Gastrocnemius medialis (tissue), 4 donors: ENCODE measurements around the gene TEAD4. TPM values are rescaled to one million over a fixed set of nuclear protein-coding genes. Genes with fewer than 3 reads are reported as not detected.
"Not testable (repeated sequence)": the region's sequence is repeated elsewhere in the genome, so short reads cannot be mapped to it uniquely, and the experiment has no call there.

ENCODE experiments used
- ATAC-seq, 2 donors: fragments of 150-250 bp; one replicate each; pipeline ENCODE4 v1.9.1; 2016
- DNase-seq, 2 donors: peaks; one replicate each; pipeline ENCODE4 v3.0.0-alpha.2; 2019
- H3K27ac ChIP-seq, 4 donors: fragments of 200-600 bp; sonication (generic); 1 replicate in 1 of 4; 2 replicates in 3 of 4; pipeline ENCODE4 v1.5.1; 2016 to 2018; ENCODE audit warnings: mild to moderate bottlenecking in 2 of 4, moderate library complexity in 1 of 4
- H3K27me3 ChIP-seq, 3 donors: fragments of 200-600 bp; sonication (generic) in 2 of 3; 1 replicate in 1 of 3; 2 replicates in 2 of 3; pipeline versions ENCODE4 v1.5.1 to v1.6.0; 2016 to 2019; ENCODE audit warnings: mild to moderate bottlenecking in 1 of 3, moderate library complexity in 1 of 3
- H3K36me3 ChIP-seq, 2 donors: fragments of 200-600 bp; sonication (generic) in 1 of 2; one replicate each; pipeline ENCODE4 v1.5.1; 2017 to 2018
- H3K4me1 ChIP-seq, 2 donors: fragments of 200-600 bp; sonication (generic) in 1 of 2; one replicate each; pipeline ENCODE4 v1.5.1; 2016 to 2017; ENCODE audit warnings: mild to moderate bottlenecking in 2 of 2
- H3K4me3 ChIP-seq, 4 donors: fragments of 200-600 bp; sonication (generic) in 3 of 4; 1 replicate in 1 of 4; 2 replicates in 3 of 4; pipeline ENCODE4 v1.5.1; 2016 to 2019; ENCODE audit warnings: mild to moderate bottlenecking in 2 of 4
- H3K9me3 ChIP-seq, 3 donors: fragments of 200-600 bp; sonication (generic) in 2 of 3; 1 replicate in 1 of 3; 2 replicates in 2 of 3; pipeline ENCODE4 v1.5.1; 2016 to 2019
- CTCF ChIP-seq, 5 experiments: fragments of 450-650 bp in 3 of 5; fragments of 200-600 bp in 2 of 5; sonication (generic) in 2 of 5; IDR thresholded peaks in 4 of 5; conservative IDR thresholded peaks in 1 of 5; 1 replicate in 4 of 5; 2 replicates in 1 of 5; pipeline ENCODE4 v1.5.1; 2016 to 2019; ENCODE audit warnings: antibody characterized with exemption in 5 of 5, mild to moderate bottlenecking in 3 of 5, moderate library complexity in 3 of 5
- POLR2A ChIP-seq, 2 donors: fragments of 450-650 bp; IDR thresholded peaks; one replicate each; pipeline ENCODE4 v1.6.1; 2017; ENCODE audit warnings: antibody characterized with exemption in 2 of 2, mild to moderate bottlenecking in 2 of 2, moderate library complexity in 2 of 2
- in situ Hi-C, 4 donors: fragments of 200-750 bp; cut with MboI; loops; one replicate each; pipeline versions ENCODE4 v1.15.0 to v1.8.0; 2017; ENCODE audit warnings: low sequenced_read_pairs in 4 of 4
- intact Hi-C: fragments of 100-400 bp; cut with DNase I; formaldehyde crosslinking; loops from one replicate; pipeline ENCODE4 v1.15.1; 2023; ENCODE audit warnings: low total_unique reads
- total RNA-seq, 4 donors: library from RNA; depleted of rRNA; stranded (reverse); fragments of >200 nt; gene quantifications; one replicate each; pipeline versions ENCODE4 v1.1.0 to v1.2.3, GENCODE V29; 2016

The TEAD4 gene
- total RNA-seq, 4 donors from 2014 or later: 91.1 to 201 (median 122) TPM

GRCh38 chr12:3055704-3056467 lies 96.7 kb downstream of the TEAD4 start:
- intact Hi-C loops: no loop called here
- in situ Hi-C loops: no loop called here
- no peak overlapping the region for H3K27ac ChIP-seq
- no peak for TF ChIP-seq CTCF (IDR thresholded peaks at IDR 0.05 in 4 of 5, conservative IDR thresholded peaks at IDR 0.05 in 1 of 5)
- TF ChIP-seq POLR2A (IDR thresholded peaks at IDR 0.05): no peak
- H3K9me3 ChIP-seq: no peaks in the 10 kb centered on the region
- DNase-seq (no peak), ATAC-seq (no peak)
- no peak overlapping the region for H3K4me3 ChIP-seq
- no peaks in the 10 kb centered on the region for H3K36me3 ChIP-seq
- H3K4me1 ChIP-seq: no peaks in the 10 kb centered on the region
- no peaks in the 10 kb centered on the region for H3K27me3 ChIP-seq

GRCh38 chr12:3061059-3061458 lies 101.9 kb downstream of the TEAD4 start:
- TF ChIP-seq CTCF (IDR thresholded peaks at IDR 0.05 in 4 of 5, conservative IDR thresholded peaks at IDR 0.05 in 1 of 5): no peak
- no peak for TF ChIP-seq POLR2A (IDR thresholded peaks at IDR 0.05)
- intact Hi-C loops: no loop called here
- in situ Hi-C loops: no loop called here

GRCh38 chr12:3061501-3062215 lies 102.5 kb downstream of the TEAD4 start:
- in situ Hi-C loops: no loop called here
- TF ChIP-seq CTCF (IDR thresholded peaks at IDR 0.05 in 4 of 5, conservative IDR thresholded peaks at IDR 0.05 in 1 of 5) (no peak), POLR2A (IDR thresholded peaks at IDR 0.05) (no peak)

More at GRCh38 chr12:3061059-3061458, 101.9 kb downstream of the TEAD4 start:
- no peaks in the 10 kb centered on the region for H3K9me3 ChIP-seq
- H3K4me3 ChIP-seq: no peak overlapping the region
- H3K36me3 ChIP-seq: no peaks in the 10 kb centered on the region
- no peaks in the 10 kb centered on the region for H3K27me3 ChIP-seq
- DNase-seq (no peak), ATAC-seq (no peak)
- no peaks in the 10 kb centered on the region for H3K4me1 ChIP-seq
- no peak overlapping the region for H3K27ac ChIP-seq

GRCh38 chr12:3065300-3065699 lies 106.1 kb downstream of the TEAD4 start:
- Histone ChIP-seq H3K27me3 (no peaks in the 10 kb centered on the region), H3K27ac (no peak overlapping the region), H3K4me3 (no peak overlapping the region), H3K36me3 (no peaks in the 10 kb centered on the region), H3K9me3 (no peaks in the 10 kb centered on the region), H3K4me1 (no peaks in the 10 kb centered on the region)
- DNase-seq: no peak
- intact Hi-C loops (no loop called here), in situ Hi-C loops (no loop called here)
- TF ChIP-seq POLR2A (IDR thresholded peaks at IDR 0.05) (no peak), CTCF (IDR thresholded peaks at IDR 0.05 in 4 of 5, conservative IDR thresholded peaks at IDR 0.05 in 1 of 5) (no peak)
- ATAC-seq: no peak

More at GRCh38 chr12:3061501-3062215, 102.5 kb downstream of the TEAD4 start:
- Histone ChIP-seq H3K4me1 (no peaks in the 10 kb centered on the region), H3K36me3 (no peaks in the 10 kb centered on the region), H3K4me3 (no peak overlapping the region), H3K27me3 (no peaks in the 10 kb centered on the region), H3K9me3 (no peaks in the 10 kb centered on the region), H3K27ac (no peak overlapping the region)
- DNase-seq (no peak), ATAC-seq (no peak)
- intact Hi-C loops: no loop called here

GRCh38 chr12:3065846-3066245 lies 106.6 kb downstream of the TEAD4 start:
- H3K9me3 ChIP-seq, H3K4me3 ChIP-seq, H3K27me3 ChIP-seq, DNase-seq, intact Hi-C loops, H3K4me1 ChIP-seq, ATAC-seq, H3K36me3 ChIP-seq, H3K27ac ChIP-seq, in situ Hi-C loops: not testable (repeated sequence)
